Uterus (tissue), 2 donors: ENCODE data around the gene ITIH5.

Source experiments
- CTCF ChIP-seq, 4 experiments: fragments of 200-600 bp in 2 of 4; fragments of 450-650 bp in 2 of 4; sonication (generic) in 2 of 4; IDR thresholded peaks; one replicate each; pipeline ENCODE4 v1.5.1; 2016 to 2019; ENCODE audit warnings: antibody characterized with exemption in 4 of 4, mild to moderate bottlenecking in 2 of 4, moderate library complexity in 1 of 4
- POLR2A ChIP-seq, 2 donors: fragments of 450-650 bp; IDR thresholded peaks; one replicate each; pipeline ENCODE4 v1.6.1; 2016; ENCODE audit warnings: antibody characterized with exemption in 2 of 2, mild to moderate bottlenecking in 1 of 2, moderate library complexity in 1 of 2

GRCh38 chr10:7686351-7687171 lies 19.8 kb upstream of the ITIH5 start:
- no peak for TF ChIP-seq CTCF (IDR thresholded peaks at IDR 0.05)
- TF ChIP-seq POLR2A (IDR thresholded peaks at IDR 0.05) = no peak
